IPS DF 4.7 (cell line): ENCODE results near the gene SDR42E1.
"Not testable (repeated sequence)": the region's sequence is repeated elsewhere in the genome, so short reads cannot be mapped to it uniquely, and the experiment has no call there.

ENCODE experiments used
- DNase-seq: peaks from one replicate; pipeline ENCODE4 v3.0.0-alpha.2; 2013; ENCODE audit warnings: low spot score; ENCODE audit errors: extremely low read depth

The SDR42E1 gene

GRCh38 chr16:82037666-82038065 lies 26.4 kb upstream of the SDR42E1 start:
- DNase-seq = no peak

GRCh38 chr16:82037251-82037650 lies 26.0 kb upstream of the SDR42E1 start:
- no peak for DNase-seq

GRCh38 chr16:82034981-82035612 lies 23.8 kb upstream of the SDR42E1 start, which contains the start of gene HSD17B2:
HSD17B2 (plus strand) TSS chr16:82035253; CDS start chr16:82035425, 172 bp downstream.
- DNase-seq = no peak

DNA sequence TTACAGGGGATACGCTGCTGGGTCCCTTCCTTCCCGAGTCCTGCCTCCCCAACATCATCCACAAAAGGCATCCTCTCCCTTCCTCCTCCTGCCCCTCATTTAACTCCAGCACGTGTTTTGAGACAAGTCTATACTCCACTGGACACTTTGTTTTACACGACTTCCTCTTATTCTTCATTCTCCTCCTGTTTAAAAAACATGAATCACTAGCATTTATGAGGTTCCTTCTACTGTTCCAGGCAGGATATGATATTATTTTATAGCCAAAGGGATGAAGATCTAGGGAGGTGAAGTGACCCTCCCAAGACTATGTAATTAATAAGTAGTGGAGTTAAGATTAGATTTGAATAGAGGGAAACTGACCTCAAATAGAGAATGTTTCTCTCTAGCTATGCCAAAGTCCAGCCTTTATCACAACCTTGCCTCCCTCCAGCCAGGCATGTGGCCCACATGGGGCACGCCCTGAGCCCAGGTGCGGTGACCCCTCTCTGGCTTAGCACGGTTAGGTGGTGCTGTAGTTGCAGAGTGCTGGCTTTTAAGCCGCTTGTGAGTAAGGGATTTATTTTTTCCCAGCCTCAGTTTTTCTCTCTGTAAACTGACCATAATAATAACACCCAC lies 22.5 kb upstream of the SDR42E1 start:
- DNase-seq = no peak

GRCh38 chr16:82033006-82033405 lies 21.7 kb upstream of the SDR42E1 start:
- no peak for DNase-seq

DNA sequence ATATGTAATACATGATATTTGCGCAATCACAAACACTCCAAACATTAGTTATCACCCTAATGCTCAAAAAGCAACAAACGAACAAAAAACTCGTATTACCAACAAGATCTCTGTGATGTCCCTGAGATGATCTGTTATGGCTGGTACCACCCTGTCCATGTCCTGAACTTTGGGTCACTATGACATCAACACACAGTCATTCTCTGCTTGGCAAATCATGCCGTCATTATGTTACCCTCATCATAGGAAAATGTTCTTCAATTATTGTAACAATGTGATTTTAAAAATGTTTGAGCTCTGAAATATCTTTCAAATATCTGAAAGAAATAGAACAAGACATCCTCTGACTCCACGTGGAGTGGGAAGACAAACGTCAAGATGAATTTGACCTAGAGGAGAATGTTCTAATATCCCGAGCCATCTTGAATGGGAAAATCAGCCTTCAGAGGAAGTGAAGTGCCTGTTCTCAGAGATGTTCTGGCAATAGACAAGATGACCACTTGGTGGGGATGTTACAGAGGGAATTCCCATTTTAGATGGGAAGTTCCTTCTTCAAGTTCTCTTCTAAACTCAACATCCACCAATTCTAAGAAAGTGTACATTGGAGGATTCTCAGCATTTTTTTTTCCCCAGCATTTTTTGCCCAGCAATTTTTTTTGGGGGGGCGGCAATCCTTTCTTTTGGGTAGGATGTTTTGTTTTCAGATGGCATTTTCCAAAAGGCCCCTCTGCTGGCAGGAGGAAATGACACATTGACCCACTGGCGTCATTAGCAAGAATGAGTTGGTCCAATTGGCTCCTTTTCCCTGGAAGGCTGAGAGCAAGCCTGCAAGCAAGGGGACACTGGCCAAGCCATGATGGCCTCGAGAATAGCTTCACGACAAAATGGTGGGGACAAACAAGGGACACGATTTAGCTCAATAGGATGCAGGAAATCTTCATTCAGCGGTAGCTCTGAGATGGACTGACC lies 20.1 kb upstream of the SDR42E1 start:
- no peak for DNase-seq

DNA sequence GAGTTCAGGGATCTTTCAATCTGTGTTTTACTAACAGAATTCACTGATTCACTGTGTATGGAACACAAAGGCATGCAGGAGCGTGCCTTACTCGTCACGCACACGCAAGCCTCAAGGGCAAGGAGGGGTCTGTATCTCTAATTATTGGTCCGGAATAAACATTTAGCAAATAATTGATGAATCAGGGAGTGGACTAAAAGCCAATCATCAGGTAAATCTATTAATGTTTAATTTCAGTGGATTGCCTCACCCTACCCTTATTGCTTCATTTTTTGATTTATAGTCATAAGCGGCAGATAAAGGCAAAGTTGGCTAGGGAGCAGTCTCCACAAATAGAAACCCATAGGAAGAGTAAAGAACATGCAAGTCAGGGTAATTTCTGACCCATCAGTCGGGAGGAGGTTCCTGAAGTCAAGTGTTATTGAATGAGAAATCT lies 16.4 kb upstream of the SDR42E1 start:
- no peak for DNase-seq

- DNase-seq = no peak
These were observed 13.6 kb upstream of the SDR42E1 start for GRCh38 chr16:82024883-82025282.

DNA sequence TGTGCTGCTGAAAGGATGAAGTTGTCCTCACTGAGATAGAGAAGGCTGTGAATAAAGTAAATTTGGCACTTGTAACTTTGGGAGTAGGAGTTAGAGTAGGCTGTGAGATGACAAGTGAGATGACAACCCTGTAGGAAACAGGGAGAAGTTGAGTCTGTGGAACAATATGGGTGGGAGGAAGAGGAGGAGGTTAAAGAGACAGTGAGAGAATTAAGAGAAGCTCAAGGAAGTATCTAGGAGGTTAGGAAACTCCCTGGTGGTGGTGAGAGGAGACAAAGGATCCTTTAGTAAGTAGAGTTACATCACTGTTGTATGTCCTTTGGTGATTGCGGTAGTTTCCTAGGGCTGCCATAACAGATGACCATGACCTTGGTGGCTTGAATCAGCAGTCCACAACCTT lies 13.0 kb upstream of the SDR42E1 start:
- DNase-seq = no peak

GRCh38 chr16:82023206-82023605 lies 11.9 kb upstream of the SDR42E1 start:
- DNase-seq = no peak

GRCh38 chr16:82020051-82020450 lies 8.8 kb upstream of the SDR42E1 start:
- no peak for DNase-seq

- no peak for DNase-seq
These were observed 8.3 kb upstream of the SDR42E1 start for GRCh38 chr16:82019535-82019934.

GRCh38 chr16:82017911-82018568 lies 6.8 kb upstream of the SDR42E1 start:
- no peak for DNase-seq

DNA sequence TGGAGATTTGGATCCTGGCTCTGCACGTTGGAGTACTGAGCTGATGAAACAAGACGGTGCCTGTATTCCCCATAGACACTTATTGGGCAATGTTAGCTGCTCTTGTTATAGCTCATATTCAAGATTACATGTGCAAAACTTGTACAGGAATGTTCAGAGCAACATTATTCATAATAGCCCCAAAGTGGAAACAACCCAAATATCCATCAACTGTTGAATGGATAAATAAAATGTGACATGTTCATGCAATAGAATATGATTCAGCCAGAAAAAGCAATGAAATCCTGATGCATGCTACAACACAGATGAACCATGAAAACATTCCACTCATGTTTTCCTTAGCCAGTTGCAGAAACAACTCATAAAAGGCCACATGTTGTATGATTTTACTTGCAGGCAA lies 5.7 kb upstream of the SDR42E1 start:
- DNase-seq = no peak

GRCh38 chr16:82016263-82016662 lies 5.0 kb upstream of the SDR42E1 start:
- DNase-seq = no peak

GRCh38 chr16:82013139-82013538 lies 1.9 kb upstream of the SDR42E1 start:
- DNase-seq = no peak

DNA sequence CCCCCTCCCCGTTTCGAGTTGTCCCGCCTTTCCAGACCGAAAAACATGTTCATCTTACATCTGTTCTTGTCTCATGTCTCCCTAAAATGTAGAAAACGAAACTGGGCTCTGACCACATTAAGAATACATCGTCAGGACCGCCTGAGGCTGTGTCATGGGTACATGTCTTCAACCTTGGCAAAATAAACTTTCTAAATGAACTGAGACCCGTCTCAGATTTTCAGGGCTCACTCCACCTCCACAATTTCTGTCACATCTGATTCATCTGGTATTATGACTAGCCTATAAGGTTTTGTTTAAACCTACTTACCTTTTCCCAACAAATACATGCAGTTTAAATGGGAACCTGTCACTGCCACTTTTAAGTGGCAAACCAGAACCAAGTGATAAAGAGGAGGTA lies 621 bp downstream of the SDR42E1 start:
- DNase-seq = no peak

GRCh38 chr16:82009789-82010188 lies 1.5 kb downstream of the SDR42E1 start:
- not testable (repeated sequence) for DNase-seq

- DNase-seq = no peak
These were observed 2.2 kb downstream of the SDR42E1 start for GRCh38 chr16:82008957-82009592.

GRCh38 chr16:82007189-82007588 lies 4.1 kb downstream of the SDR42E1 start:
- DNase-seq = no peak

GRCh38 chr16:82006036-82006435 lies 5.2 kb downstream of the SDR42E1 start:
- no peak for DNase-seq
